Tibial nerve (tissue), 3 donors: ENCODE data around the gene REG4.

Experiments used
- POLR2A ChIP-seq, 2 donors: fragments of 450-650 bp; IDR thresholded peaks; one replicate each; pipeline ENCODE4 v1.6.1; 2017; ENCODE audit warnings: antibody characterized with exemption in 2 of 2, mild to moderate bottlenecking in 2 of 2, moderate library complexity in 2 of 2
- TF ChIP-seq, protein P1 (sequence below), 5 experiments: fragments of 200-600 bp in 3 of 5; fragments of 450-650 bp in 2 of 5; sonication (generic) in 3 of 5; IDR thresholded peaks; one replicate each; pipeline ENCODE4 v1.5.1; 2016 to 2019; ENCODE audit warnings: antibody characterized with exemption in 5 of 5, mild to moderate bottlenecking in 3 of 5, moderate library complexity in 2 of 5

DNA sequence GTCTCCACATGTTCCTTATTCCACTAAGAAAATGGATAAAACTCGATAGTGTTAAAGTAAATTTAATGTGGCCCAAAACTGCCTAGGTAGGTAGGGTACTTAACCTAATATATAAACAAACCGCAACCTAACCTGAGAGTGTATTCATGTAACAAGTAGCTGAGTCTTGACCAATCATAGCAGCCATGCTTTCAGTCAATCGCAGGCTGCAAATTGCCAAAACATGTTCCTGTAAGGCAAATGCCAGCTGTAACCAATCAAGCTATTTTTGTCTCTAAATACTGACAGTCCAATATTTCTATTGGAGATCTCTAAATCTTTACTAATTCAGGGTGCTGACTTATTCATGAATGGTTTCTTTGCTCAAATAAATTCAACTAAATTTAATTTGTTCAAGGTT lies 39.5 kb downstream of the REG4 start:
- TF ChIP-seq, protein P1, sequence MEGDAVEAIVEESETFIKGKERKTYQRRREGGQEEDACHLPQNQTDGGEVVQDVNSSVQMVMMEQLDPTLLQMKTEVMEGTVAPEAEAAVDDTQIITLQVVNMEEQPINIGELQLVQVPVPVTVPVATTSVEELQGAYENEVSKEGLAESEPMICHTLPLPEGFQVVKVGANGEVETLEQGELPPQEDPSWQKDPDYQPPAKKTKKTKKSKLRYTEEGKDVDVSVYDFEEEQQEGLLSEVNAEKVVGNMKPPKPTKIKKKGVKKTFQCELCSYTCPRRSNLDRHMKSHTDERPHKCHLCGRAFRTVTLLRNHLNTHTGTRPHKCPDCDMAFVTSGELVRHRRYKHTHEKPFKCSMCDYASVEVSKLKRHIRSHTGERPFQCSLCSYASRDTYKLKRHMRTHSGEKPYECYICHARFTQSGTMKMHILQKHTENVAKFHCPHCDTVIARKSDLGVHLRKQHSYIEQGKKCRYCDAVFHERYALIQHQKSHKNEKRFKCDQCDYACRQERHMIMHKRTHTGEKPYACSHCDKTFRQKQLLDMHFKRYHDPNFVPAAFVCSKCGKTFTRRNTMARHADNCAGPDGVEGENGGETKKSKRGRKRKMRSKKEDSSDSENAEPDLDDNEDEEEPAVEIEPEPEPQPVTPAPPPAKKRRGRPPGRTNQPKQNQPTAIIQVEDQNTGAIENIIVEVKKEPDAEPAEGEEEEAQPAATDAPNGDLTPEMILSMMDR (IDR thresholded peaks at IDR 0.05) = no peak
- no peak for TF ChIP-seq POLR2A (IDR thresholded peaks at IDR 0.05)
